ENCODE data around the gene PTPMT1.
"Not testable (repeated sequence)": the region's sequence is repeated elsewhere in the genome, so short reads cannot be mapped to it uniquely, and the experiment has no call there.

Gene PTPMT1

DNA sequence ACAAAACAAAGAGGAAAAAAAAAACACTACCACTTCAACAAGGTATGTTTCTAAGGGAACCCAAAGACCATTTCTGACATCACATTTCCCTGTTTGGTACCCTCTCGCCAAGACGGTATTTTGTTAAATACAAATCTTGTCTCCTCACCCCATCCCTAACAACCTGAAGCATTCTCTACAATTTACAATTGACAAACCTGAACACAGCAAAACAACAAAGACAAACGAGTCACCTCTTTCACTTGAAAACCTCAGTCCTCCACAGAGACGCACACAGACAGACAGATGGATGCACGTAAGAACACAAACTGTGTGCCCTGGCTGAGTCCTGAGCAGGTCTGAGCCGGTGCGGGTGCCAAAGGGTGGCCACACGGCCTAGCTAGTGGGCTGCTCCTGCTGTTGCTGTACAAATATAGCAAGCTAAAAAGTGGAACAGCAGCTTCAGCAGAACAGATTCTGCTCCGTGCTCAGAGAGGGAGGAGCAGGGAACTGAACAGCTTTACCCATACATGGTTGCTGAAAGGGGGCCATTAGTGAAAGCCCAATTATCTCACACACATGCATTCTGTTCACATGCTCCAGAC is 41.0 kb upstream of the PTPMT1 start:
- Histone ChIP-seq H3K9me3 (ENCODE audit: control extremely low read depth in 1 of 5, control insufficient read depth in 4 of 5, insufficient read depth in 2 of 5, low read depth in 1 of 5, low read length in 4 of 5) (no peaks in the 10 kb centered on the region), H3K36me3 (ENCODE audit: control insufficient read depth in 4 of 4, insufficient read depth in 4 of 4, low read length in 3 of 4) (peaks cover 0 to 4% (median 3%) of the 10 kb centered on the region in 4 experiments), H3K27ac (ENCODE audit: insufficient read depth in 1 of 2, low read depth in 1 of 2, low read length in 2 of 2, poor library complexity in 1 of 2, severe bottlenecking in 2 of 2) (peak overlapping the region; percentile 64 to 82), H3K4me1 (ENCODE audit: control extremely low read depth in 1 of 4, control insufficient read depth in 4 of 4, insufficient read depth in 4 of 4, low read length in 3 of 4) (peaks cover 9 to 46% (median 33%) of the 10 kb centered on the region in 4 experiments), H3K27me3 (replicated peaks in 2 of 5; ENCODE audit: control insufficient read depth in 4 of 5, insufficient read depth in 5 of 5, low read length in 4 of 5) (no peaks in the 10 kb centered on the region), H3K4me3 (ENCODE audit: control insufficient read depth in 1 of 7, extremely low read depth in 1 of 7, insufficient read depth in 4 of 7, low read depth in 2 of 7, low read length in 6 of 7) (peak overlapping the region in 1 of 7 experiments; percentile 19)
- peak in 1 of 3 donors; percentile 21 for DNase-seq
- ChIA-PET POLR2A (interaction anchor here (0.6 kb wide), 2 partner anchors 14 to 19 kb away, joined by 3 to 4 read pairs; no protein-coding TSS in a partner anchor), CTCF (interaction anchor here (0.8 to 4.3 kb wide), 5 partner anchors 9 to 18 kb away, joined by 3 to 20 read pairs (median 4); no protein-coding TSS in a partner anchor)
- WGBS (ENCODE audit: insufficient coverage), result 66% methylated on average over 5 of the region's 9 CpGs

- H3K4me3 ChIP-seq (ENCODE audit: control insufficient read depth in 1 of 7, extremely low read depth in 1 of 7, insufficient read depth in 4 of 7, low read depth in 2 of 7, low read length in 6 of 7); H3K27me3 ChIP-seq (replicated peaks in 2 of 5; ENCODE audit: control insufficient read depth in 4 of 5, insufficient read depth in 5 of 5, low read length in 4 of 5); DNase-seq; H3K36me3 ChIP-seq (ENCODE audit: control insufficient read depth in 4 of 4, insufficient read depth in 4 of 4, low read length in 3 of 4); H3K9me3 ChIP-seq (ENCODE audit: control extremely low read depth in 1 of 5, control insufficient read depth in 4 of 5, insufficient read depth in 2 of 5, low read depth in 1 of 5, low read length in 4 of 5); CTCF ChIA-PET; POLR2A ChIA-PET: not testable (repeated sequence)
- Histone ChIP-seq H3K27ac (ENCODE audit: insufficient read depth in 1 of 2, low read depth in 1 of 2, low read length in 2 of 2, poor library complexity in 1 of 2, severe bottlenecking in 2 of 2) (peak overlapping the region; percentile 15 to 49), H3K4me1 (ENCODE audit: control extremely low read depth in 1 of 4, control insufficient read depth in 4 of 4, insufficient read depth in 4 of 4, low read length in 3 of 4) (peaks cover 9 to 32% (median 26%) of the 10 kb centered on the region in 4 experiments)
- 98% methylated on average over 8 of the region's 9 CpGs for WGBS (ENCODE audit: insufficient coverage)
Measured at GRCh38 chr11:47526032-47526431, 39.4 kb upstream of the PTPMT1 start.

DNA sequence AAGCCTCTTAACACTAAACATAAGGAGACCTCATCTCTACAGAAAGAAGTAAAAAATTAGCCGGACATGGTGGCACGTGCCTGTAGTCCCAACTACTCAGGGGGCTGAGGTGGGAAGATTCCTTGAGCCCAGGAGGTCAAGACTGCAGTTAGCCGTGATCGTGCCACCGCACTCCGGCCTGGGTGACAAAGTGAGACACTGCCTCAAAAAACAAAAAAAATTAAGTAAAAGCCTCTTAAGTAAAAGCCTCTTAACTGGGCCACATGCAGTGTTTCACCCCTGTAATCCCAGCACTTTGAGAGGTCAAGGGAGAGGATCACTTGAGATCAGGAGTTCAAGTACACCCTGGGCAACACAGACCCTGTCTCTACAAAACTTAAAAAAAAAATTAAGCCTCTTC is 38.2 kb upstream of the PTPMT1 start:
- Histone ChIP-seq H3K4me3 (ENCODE audit: control insufficient read depth in 1 of 7, extremely low read depth in 1 of 7, insufficient read depth in 4 of 7, low read depth in 2 of 7, low read length in 6 of 7) (no peak overlapping the region), H3K27ac (ENCODE audit: insufficient read depth in 1 of 2, low read depth in 1 of 2, low read length in 2 of 2, poor library complexity in 1 of 2, severe bottlenecking in 2 of 2) (peak overlapping the region in 1 of 2 experiments; percentile 49), H3K4me1 (ENCODE audit: control extremely low read depth in 1 of 4, control insufficient read depth in 4 of 4, insufficient read depth in 4 of 4, low read length in 3 of 4) (peaks cover 9 to 32% (median 24%) of the 10 kb centered on the region in 4 experiments), H3K9me3 (ENCODE audit: control extremely low read depth in 1 of 5, control insufficient read depth in 4 of 5, insufficient read depth in 2 of 5, low read depth in 1 of 5, low read length in 4 of 5) (no peaks in the 10 kb centered on the region), H3K27me3 (replicated peaks in 2 of 5; ENCODE audit: control insufficient read depth in 4 of 5, insufficient read depth in 5 of 5, low read length in 4 of 5) (no peaks in the 10 kb centered on the region), H3K36me3 (ENCODE audit: control insufficient read depth in 4 of 4, insufficient read depth in 4 of 4, low read length in 3 of 4) (peaks cover 2 to 7% (median 5%) of the 10 kb centered on the region in 4 experiments)
- WGBS (ENCODE audit: insufficient coverage), result 94% methylated on average over 2 of the region's 6 CpGs
- POLR2A ChIA-PET, result interaction anchor here (0.5 kb wide), 1 partner anchor 22 kb away, joined by 4 read pairs; no protein-coding TSS in a partner anchor
- CTCF ChIA-PET, result interaction anchor here (0.6 to 2.5 kb wide), 3 partner anchors 9 to 54 kb away, joined by 3 to 12 read pairs (median 4); no protein-coding TSS in a partner anchor
- DNase-seq, result no peak

DNA sequence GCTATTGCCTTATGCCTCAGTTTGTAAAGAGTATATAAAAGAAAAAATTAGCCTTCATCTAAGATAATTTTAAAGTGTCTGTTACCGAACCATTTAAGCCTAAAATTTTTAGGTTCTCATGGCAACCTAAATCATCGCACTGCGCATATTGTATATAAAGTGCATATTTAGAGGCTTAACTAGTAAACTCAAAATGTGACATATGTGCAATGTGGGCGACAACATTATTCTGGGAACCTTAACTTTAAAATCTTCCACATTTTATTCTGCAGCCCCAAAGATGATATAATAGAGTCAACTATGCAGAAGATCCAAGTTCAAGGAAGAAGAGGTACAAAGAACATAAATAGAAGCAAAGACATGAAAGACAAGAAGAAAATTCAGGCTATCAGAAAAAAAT is 35.4 kb upstream of the PTPMT1 start:
- no peak overlapping the region for H3K4me3 ChIP-seq (ENCODE audit: control insufficient read depth in 1 of 7, extremely low read depth in 1 of 7, insufficient read depth in 4 of 7, low read depth in 2 of 7, low read length in 6 of 7)
- H3K27me3 ChIP-seq (replicated peaks in 2 of 5; ENCODE audit: control insufficient read depth in 4 of 5, insufficient read depth in 5 of 5, low read length in 4 of 5), result no peaks in the 10 kb centered on the region
- peaks cover 4 to 7% (median 5%) of the 10 kb centered on the region in 4 experiments for H3K36me3 ChIP-seq (ENCODE audit: control insufficient read depth in 4 of 4, insufficient read depth in 4 of 4, low read length in 3 of 4)
- no CpG with 5 or more reads among the region's 4 CpGs for WGBS (ENCODE audit: insufficient coverage)
- H3K9me3 ChIP-seq (ENCODE audit: control extremely low read depth in 1 of 5, control insufficient read depth in 4 of 5, insufficient read depth in 2 of 5, low read depth in 1 of 5, low read length in 4 of 5), result no peaks in the 10 kb centered on the region
- peak overlapping the region; percentile 25 to 33 for H3K27ac ChIP-seq (ENCODE audit: insufficient read depth in 1 of 2, low read depth in 1 of 2, low read length in 2 of 2, poor library complexity in 1 of 2, severe bottlenecking in 2 of 2)
- POLR2A ChIA-PET, result no interaction called here
- peaks cover 0 to 18% (median 13%) of the 10 kb centered on the region in 4 experiments for H3K4me1 ChIP-seq (ENCODE audit: control extremely low read depth in 1 of 4, control insufficient read depth in 4 of 4, insufficient read depth in 4 of 4, low read length in 3 of 4)
- no peak for DNase-seq
- CTCF ChIA-PET, result interaction anchor here (2.6 kb wide), 1 partner anchor 11 kb away, joined by 13 read pairs; no protein-coding TSS in a partner anchor

DNA sequence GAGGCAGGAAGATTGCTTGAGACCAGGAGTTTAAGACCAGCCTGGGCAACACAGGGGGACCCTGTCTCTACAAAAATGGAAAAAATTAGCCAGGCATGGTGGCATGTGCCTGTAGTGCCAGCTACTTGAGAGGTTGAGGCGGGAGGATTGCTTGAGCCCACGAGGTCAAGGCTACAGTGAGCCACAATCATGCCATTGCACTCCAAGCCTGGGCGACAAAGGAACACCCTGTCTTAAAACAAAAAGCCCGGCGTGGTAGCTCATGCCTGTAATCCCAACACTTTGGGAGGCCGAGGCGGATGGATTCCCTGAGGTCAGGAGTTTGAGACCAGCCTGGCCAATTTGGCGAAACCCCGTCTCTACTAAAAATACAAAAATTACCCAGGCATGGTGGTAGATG is 34.7 kb upstream of the PTPMT1 start:
- DNase-seq; H3K9me3 ChIP-seq (ENCODE audit: control extremely low read depth in 1 of 5, control insufficient read depth in 4 of 5, insufficient read depth in 2 of 5, low read depth in 1 of 5, low read length in 4 of 5); H3K27me3 ChIP-seq (replicated peaks in 2 of 5; ENCODE audit: control insufficient read depth in 4 of 5, insufficient read depth in 5 of 5, low read length in 4 of 5); H3K4me3 ChIP-seq (ENCODE audit: control insufficient read depth in 1 of 7, extremely low read depth in 1 of 7, insufficient read depth in 4 of 7, low read depth in 2 of 7, low read length in 6 of 7); POLR2A ChIA-PET; H3K36me3 ChIP-seq (ENCODE audit: control insufficient read depth in 4 of 4, insufficient read depth in 4 of 4, low read length in 3 of 4): not testable (repeated sequence)
- 92% methylated on average over 9 of the region's 9 CpGs for WGBS (ENCODE audit: insufficient coverage)
- CTCF ChIA-PET, result interaction anchor here (2.6 kb wide), 1 partner anchor 10 kb away, joined by 13 read pairs; no protein-coding TSS in a partner anchor
- H3K4me1 ChIP-seq (ENCODE audit: control extremely low read depth in 1 of 4, control insufficient read depth in 4 of 4, insufficient read depth in 4 of 4, low read length in 3 of 4), result peaks cover 0 to 14% (median 7%) of the 10 kb centered on the region in 4 experiments
- peak overlapping the region in 1 of 2 experiments; percentile 25 for H3K27ac ChIP-seq (ENCODE audit: insufficient read depth in 1 of 2, low read depth in 1 of 2, low read length in 2 of 2, poor library complexity in 1 of 2, severe bottlenecking in 2 of 2)

GRCh38 chr11:47531666-47532065 is 33.7 kb upstream of the PTPMT1 start:
- H3K27me3 ChIP-seq (replicated peaks in 2 of 5; ENCODE audit: control insufficient read depth in 4 of 5, insufficient read depth in 5 of 5, low read length in 4 of 5), result no peaks in the 10 kb centered on the region
- no peak overlapping the region for H3K4me3 ChIP-seq (ENCODE audit: control insufficient read depth in 1 of 7, extremely low read depth in 1 of 7, insufficient read depth in 4 of 7, low read depth in 2 of 7, low read length in 6 of 7)
- peaks cover 0 to 13% (median 6%) of the 10 kb centered on the region in 4 experiments for H3K4me1 ChIP-seq (ENCODE audit: control extremely low read depth in 1 of 4, control insufficient read depth in 4 of 4, insufficient read depth in 4 of 4, low read length in 3 of 4)
- DNase-seq, result no peak
- WGBS (ENCODE audit: insufficient coverage), result 96% methylated on average over 3 of the region's 3 CpGs
- ChIA-PET CTCF (interaction anchor here (1.1 to 4.1 kb wide), 7 partner anchors 8 to 85 kb away, joined by 3 to 20 read pairs (median 7); partner anchors contain the start of gene CELF1), POLR2A (interaction anchor here (0.6 kb wide), 1 partner anchor 114 kb away, joined by 3 read pairs; no protein-coding TSS in a partner anchor)
- peak overlapping the region in 1 of 2 experiments; percentile 80 for H3K27ac ChIP-seq (ENCODE audit: insufficient read depth in 1 of 2, low read depth in 1 of 2, low read length in 2 of 2, poor library complexity in 1 of 2, severe bottlenecking in 2 of 2)
- no peaks in the 10 kb centered on the region for H3K9me3 ChIP-seq (ENCODE audit: control extremely low read depth in 1 of 5, control insufficient read depth in 4 of 5, insufficient read depth in 2 of 5, low read depth in 1 of 5, low read length in 4 of 5)
- H3K36me3 ChIP-seq (ENCODE audit: control insufficient read depth in 4 of 4, insufficient read depth in 4 of 4, low read length in 3 of 4), result peaks cover 4 to 10% (median 9%) of the 10 kb centered on the region in 4 experiments

Data from common myeloid progenitor, CD34-positive (primary cell).